GM21737 (cell line): ENCODE results near the gene ADAD2.

Experiments used
- ATAC-seq: cut with Tn5 transposase; IDR thresholded peaks from one replicate; pipeline ENCODE4 v1.9.1; 2021; ENCODE audit warnings: mild to moderate bottlenecking, moderate library complexity; ENCODE audit not compliant: unreplicated experiment

Gene ADAD2

DNA sequence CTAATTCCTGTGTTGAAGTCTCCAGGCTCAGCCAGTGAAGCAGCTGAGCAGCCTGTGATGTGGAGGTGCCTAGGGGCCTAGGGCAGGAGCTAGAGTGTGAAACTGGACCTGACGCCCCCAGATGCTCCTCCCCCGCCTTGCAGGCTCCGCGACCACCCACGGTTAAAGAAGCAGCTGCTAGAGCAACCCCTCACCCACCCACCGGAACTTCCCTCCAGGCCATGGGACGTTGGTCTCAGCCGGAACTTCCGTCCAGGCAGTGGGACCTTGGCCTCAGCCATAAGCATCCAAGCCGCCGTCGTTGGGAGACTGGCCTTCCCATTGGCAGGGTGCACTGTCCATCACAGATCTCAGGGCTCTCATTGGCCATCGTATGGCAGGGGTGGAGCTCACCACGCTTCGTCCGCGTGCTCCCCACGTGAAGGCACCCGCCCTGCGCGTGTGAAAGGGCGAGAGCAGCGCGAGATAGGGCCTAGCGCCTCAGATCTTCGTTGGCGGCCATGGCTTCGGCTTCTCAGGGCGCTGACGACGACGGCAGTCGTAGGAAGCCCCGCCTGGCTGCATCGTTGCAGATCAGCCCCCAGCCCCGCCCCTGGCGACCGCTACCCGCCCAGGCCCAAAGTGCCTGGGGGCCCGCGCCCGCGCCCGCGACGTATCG, at the start of gene ADAD2:
TSS of gene ADAD2 (plus strand) at position 427 of the 658 bp plus-strand sequence. CDS start at position 501, 74 bp downstream.
- ATAC-seq, result no peak

DNA sequence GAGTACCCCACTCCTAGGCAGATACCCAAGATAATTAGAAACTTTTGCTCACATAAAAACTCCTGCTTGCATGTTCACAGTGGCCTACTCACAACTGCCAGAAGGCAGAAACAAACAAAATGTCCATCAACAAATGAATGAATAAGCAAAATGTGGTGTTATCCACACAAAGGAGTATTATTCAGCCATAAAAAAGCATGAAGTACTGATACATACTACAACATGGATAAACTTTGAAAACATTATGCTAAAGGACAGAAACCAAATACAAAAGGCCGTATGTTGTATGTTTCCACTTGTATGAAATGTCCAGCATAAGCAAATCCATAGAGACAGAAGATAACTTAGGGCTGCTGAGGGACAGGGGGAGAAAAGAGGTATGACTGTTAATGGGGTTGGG, 47.9 kb upstream of the ADAD2 start:
- no peak for ATAC-seq

DNA sequence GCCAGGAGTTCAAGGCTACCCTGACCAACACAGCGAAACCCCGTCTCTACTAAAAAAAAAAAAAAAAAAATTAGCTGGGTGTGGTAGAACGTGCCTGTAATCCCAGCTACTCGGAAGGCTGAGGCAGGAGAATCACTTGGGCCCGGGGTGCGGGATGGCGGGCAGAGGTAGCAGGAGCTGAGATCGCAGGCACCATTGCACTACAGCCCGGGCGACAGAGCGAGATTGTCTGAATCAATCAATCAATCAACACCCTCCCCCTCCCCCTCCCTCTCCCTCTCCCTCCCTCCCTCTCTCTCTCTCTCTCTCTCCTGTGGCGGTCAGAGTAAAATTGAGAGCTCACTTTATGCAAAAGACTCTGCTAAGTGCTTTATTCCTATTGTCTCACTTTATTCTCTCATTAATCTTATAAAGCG, 47.2 kb upstream of the ADAD2 start:
- no peak for ATAC-seq

DNA sequence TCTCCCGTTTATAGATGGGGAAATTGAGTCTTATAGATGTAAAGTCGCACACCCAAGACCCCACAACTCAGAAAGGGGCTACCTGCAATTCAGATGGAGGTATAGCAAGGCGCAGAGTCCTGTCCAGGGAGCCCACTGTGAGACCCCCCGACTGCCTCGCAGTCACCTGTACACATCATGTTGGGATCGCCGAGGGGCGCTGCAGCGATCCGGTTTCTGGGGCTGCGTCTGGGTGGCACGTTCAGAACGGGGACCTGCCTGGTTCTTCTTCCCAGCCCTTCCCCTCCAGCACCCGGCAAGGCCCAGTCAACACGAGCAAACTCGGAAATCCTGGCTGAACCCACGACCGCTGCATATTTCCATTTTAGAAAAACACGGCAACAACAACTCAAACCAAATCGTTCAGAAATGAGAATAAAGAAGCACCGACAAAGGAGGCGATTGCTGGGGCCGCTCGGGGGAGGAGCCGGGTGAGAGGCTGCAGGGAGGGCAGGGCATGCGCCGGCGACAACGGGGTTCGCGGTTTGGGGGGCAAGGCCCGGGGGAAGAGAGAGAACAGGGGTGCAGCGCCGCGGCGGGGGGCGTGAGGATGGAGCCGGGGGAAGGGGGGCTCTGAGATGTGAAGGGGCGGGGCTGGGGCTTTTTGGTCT, 46.6 kb upstream of the ADAD2 start:
- ATAC-seq, result peak; percentile 11

DNA sequence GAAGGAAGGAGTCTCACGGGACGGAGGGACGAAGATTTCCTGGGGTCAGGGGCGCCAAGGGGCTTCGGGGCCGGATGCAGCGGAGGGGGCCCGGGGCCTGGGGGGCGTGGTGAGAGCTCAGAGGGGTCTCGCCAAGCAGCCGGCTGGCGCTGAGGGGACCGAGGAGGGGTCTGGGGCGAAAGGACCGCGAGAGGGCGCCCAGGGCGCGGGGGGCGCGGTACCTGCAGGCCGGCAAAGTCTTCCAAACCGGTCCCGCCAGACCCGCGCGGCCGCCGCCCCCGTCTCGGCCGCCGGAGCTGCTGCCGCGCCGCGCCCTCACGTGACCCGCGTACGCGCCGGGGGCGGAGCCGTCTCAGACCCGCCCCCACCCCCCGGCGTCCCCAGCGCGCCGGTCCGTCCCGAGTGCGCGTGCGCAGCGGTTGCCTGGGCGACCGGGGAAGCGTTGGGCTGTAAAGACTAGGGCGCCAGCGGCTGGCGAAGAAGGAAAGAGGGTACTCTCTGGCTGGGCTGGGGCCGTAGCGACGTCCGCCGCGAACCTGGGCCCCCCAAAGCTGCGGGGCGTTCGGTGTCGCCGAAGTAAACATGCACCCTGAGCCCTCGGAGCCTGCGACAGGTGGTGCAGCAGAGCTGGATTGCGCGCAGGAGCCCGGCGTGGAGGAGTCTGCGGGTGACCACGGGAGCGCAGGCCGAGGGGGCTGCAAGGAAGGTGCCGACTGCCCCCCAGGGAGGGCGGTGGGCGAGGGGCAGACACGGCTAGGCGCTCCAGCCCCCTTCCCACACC, 45.9 kb upstream of the ADAD2 start, which contains the start of the genes DNAAF1 and HSDL1:
TSS of gene DNAAF1 (plus strand) at position 450 of the 781 bp plus-strand sequence. CDS start at position 583, 133 bp downstream.
TSS of gene HSDL1 (minus strand) at position 319 of the 781 bp plus-strand sequence. CDS start 13,856 bp downstream, outside the sequence.
- ATAC-seq, result peak; percentile 82

DNA sequence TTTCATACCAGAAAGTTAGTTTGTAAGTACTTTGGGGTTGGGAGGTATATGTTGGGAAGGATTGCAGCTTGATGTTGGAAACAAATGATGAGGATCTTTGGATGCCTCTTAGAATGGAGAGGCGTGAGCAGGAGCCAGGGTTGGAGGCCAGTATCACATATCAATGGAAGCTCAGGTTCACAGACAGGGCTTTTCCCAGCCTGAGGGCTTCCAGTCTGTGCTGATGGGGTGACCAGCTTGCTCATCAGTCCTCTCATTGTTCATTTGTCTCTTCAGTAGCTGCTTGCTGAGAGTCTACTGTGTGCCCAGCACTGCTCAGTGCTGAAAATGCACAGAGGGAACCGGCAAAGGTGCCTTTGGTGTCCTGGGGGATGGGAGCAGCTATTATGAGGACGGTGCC, 40.0 kb upstream of the ADAD2 start:
- no peak for ATAC-seq

DNA sequence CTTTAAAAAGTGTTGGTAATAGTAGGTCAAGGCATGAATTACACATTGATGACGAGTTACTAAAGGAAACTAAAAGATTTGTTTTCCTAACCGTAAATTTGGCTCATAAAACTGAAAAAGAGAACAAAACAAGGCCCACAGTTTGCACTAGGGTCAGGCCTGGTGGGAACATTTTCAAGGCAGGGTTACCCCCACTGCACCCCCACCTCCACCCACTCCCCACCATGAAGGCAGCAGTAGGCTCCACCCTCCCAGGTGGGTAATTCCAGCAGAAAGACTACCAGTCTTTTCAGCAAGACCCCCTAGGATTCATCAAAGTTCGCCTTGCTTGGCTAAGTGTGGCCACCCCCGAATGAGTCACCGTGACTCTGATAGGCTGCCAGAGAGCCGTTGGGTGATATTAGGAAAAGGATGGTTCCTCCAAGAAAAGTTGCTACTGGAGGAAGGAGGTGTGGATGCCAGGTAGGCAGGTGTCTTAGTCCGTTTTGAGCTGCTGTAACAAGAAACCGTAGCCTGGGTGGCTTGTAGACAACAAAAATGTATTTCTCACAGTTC, 37.2 kb upstream of the ADAD2 start:
- ATAC-seq, result no peak

DNA sequence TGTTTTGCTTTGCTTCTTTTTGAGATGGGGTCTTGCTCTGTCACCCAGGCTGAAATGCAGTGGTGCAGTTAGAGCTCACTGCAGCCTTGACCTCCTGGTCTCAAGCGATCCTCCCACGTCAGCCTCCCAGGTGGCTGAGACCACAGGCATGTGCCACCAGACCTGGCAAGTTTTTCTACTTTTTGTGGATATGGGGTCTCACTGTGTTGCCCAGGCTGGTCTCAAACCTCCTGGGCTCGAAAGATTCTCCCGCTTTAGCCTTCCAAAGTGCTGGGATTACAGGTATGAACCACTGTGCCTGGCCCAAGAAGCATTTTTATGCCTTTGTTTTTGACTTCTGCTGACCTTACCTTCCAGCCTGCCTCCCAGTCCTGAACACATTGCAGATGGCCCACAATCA, 35.7 kb upstream of the ADAD2 start:
- ATAC-seq, result no peak

DNA sequence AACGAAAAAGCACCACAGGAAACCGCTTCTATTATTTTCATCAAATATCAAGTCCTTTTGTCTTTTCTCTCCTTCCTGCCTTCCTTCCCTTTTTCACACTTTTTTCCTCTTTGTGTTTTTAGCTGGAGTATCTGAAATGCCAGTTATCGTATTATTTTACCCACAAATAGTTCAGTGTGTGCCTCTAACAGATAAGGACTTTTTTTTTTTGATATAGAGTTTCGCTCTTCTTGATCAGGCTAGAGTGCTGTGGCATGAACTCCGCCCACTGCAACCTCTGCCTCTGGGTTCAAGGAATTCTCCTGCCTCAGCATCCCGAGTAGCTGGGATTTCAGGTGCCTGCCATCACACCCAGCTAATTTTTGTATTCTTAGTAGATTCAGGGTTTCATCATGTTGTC, 35.2 kb upstream of the ADAD2 start:
- ATAC-seq, result no peak

DNA sequence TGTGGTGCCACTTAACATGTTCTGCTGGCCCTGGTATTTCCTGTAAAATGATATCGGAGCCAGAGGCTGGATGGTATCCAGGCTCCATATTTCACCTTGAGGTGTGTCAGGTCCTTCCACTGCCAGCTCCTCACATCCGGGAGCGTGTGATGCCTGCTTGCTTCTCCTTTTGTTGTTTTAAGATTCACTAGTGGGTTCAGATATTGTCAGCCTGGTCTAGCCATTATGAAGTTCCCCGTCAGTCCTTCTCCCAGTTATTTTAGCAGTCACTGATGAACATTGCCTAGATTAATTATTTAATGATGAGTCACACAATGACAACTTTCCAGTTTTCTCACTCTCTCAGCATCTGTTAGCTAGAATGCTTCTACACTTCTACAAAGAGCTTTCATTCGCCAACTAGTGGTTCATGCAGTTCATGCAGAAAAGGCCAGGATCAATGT, 34.6 kb upstream of the ADAD2 start:
- ATAC-seq, result no peak

DNA sequence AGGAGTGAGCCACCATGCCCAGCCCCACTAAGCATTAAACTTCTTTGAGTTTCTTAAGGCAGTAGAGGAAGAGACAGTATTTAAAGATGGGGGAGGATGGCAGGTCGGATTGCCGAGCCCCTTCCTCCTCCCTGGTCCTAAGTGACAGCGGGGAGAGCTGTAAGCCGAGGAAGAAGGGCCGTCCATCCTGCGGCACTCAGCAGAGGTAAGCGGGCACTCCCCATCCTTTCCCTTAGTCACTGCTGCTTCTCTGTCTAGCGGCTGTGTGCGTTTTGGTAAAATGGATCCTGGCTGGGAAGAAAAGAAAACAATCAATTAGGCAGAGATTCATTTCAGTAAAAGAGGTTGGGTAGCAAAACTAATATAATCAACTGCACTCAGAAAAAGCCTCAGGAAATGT, 31.9 kb upstream of the ADAD2 start:
- no peak for ATAC-seq

DNA sequence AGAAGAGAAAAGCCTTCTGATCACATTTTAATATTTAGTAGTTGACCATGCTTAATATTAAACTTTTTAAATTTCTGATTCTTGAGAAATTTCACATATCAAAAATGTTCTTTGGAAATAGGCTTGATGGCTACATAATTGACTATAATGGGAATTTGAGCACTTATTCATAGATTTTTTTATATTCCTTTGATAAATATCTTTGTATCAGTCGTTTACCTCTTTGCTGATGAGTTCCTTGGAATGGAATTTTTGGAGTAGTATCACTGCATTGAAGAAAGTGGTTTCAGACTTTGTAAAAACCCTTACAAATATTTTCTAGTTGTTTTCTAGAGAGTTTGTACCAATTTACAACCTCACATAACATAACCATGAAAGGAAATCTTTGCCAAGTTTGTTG, 31.2 kb upstream of the ADAD2 start:
- no peak for ATAC-seq

DNA sequence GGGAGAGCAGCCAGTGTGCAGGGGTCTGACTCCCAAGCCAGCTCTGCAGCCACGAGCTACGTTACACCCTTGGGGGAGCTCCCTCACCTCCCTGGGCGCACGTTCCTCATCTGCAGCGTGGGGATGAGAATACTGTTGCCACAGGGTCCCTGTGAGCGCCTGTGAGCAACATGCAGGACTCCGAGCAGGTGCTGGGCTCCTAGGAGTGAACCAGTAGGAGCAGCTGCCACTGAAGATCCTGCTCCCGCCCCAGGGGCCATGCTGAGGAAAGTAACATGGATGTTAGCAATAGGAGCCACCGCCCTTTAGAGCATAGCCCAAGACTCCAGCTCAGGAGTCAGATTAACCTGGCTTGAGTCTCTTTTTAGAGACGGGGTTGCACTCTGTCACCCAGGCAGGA, 29.9 kb upstream of the ADAD2 start:
- no peak for ATAC-seq

DNA sequence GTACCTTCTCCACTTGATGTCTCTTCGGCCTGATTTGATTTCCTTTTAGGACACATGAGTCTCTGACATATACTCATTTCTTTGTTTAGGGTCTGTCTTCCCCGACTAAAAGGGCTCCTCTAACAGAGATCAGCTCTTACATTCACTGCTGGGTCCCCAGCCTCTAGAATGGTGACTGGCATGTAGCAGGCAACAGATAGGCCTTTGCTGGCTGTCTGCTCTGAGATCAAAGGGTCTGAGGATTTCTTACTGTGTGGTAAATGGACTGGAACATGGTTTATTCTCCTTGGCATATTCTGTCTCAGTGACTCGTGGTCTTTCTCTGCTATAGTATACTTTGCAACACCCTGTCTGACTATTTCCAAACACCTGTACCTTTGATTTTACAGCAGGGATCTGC, 29.2 kb upstream of the ADAD2 start:
- no peak for ATAC-seq

DNA sequence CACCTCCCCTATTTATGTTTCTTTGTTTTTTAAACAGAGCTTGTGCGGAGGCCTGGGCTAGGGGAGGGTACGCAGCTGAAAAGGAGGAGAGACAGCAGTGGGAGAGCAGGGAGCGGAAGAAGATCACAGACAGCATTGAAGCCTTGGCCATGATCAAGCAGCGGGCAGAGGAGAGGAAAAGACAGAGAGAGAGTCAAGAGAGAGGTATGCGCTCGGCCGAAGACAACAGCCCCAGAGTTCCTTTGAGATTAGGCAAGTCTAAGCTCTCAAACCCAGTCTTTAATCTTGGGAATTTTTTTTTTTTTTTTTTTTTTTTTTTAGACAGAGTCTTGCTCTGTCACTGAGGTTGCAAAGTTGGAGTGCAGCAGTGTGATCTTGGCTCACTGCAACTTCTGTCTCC, 25.2 kb upstream of the ADAD2 start:
- no peak for ATAC-seq

DNA sequence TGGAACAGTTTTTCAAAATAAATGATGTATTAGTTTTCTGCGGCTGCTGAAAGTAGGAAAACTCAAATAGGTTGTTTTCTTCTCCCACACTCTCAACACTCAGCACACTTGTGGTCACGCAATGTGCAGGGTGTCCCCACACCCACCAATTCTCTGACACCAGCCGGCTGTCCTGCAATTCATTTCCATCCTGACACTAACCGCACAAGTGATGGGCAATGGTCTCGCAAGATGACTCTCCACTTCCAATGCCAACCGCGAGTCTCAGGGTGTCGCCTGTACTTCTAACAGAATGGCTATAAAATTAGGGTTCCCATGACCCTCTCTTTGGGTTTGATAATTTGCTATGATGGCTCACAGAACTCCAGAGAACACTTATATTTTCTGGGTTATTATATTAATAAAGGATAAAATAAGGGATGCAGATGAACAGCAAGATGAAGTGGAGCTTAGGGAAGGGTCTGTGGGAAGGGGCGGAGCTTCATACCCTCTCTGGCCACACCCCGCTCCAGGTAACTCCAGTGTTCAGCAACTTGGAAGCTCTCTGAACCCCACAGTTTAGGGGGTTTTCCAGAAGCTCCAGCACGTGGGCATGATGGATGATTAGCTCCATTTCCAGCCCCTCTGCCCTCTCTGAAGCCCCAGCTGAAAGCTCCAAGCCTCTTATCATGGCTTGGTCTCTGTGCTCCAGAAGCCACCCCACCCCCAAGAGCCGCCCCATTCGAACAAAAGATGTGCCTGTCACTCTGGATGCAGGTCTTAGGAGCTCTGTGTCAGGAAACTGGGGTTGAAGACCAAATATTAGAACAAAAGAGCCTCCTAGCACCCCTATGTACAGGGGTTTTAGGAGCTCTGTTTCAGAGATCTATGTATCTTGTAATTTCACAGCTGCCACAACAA, 23.9 kb upstream of the ADAD2 start:
- no peak for ATAC-seq

DNA sequence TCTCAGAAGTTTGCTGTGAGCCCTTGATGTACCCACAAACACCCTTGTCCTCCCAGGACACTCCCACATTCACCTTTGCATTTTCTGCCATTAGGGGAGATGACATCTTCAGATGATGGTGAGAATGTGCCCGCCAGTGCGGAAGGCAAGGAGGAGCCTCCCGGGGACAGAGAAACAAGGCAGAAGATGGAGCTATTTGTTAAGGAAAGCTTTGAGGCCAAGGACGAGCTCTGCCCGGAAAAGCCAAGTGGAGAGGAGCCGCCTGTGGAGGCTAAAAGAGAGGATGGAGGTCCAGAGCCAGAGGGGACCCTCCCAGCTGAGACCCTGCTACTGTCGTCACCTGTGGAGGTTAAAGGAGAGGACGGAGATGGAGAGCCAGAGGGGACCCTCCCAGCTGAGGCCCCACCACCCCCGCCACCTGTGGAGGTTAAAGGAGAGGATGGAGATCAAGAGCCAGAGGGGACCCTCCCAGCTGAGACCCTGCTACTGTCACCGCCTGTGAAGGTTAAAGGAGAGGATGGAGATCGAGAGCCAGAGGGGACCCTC, 21.1 kb upstream of the ADAD2 start:
- ATAC-seq, result no peak

DNA sequence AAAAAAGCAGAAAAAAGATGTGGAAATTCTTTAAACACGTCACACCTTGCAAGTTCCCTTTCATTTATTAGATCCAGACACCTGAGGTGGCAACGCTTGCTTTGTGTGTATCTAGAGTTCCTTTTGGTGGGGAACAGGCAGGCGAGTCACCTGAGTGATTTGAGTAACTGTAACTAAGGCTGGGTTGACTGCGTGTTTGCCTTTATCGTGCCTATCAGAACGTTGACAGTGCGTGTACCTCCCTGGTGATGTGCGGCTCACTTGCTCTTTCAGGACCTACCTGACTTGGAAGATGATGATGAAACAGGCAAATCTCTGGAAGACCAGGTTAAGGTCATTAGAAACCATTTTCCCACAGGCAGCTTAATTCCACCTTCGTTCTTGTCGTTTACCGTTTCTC, 16.6 kb upstream of the ADAD2 start:
- ATAC-seq, result no peak

DNA sequence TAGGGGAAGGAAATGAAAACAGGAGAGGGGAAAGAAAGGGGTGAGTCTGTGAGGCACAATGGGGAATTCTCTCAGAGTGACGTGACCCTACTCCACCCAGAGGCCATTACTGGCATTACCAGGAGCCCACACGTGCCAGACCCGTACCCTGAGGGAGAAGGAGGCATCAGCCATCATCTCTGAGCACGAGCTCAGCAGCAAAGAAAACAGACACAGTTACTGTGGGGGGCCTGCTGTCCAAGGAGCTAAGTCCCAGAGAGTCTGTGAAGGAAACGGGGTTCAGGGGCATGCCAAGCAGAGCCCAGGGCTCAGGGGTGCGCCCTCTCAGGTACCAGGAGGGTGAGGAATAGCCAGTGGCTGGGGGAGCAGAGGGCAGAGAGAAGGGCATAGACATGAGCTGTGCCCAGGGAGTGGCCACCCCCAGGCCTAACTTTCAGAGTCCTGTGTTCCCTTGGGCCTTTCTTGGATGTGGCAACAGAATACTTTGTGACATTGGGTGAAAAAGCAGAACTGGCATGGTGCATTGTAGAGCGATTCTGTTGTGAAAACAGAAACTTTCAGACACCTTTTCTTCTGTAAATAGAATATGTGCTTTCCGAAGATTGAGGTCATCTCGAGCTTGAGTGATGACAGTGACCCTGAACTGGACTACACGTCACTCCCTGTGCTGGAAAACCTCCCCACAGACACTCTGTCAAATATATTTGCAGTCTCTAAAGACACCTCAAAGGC, 15.4 kb upstream of the ADAD2 start:
- peak; percentile 69 for ATAC-seq
